BJ (cell line): ENCODE measurements around the gene RNU6-1. TPM values are rescaled to one million over a fixed set of nuclear protein-coding genes. Genes with fewer than 3 reads are reported as not detected.

Experiments used
- CTCF ChIA-PET: fragments of 350-600 bp; formaldehyde crosslinking; extraction: SDS; loops from one replicate; lab custom pipeline; 2021; ENCODE audit warnings: antibody characterized with exemption, inconsistent platforms; lab: Yijun Ruan, JAX
- POLR2A ChIA-PET: fragments of 300-600 bp; sonication (Branson Sonifier 250); formaldehyde crosslinking; extraction: SDS; loops from one replicate; lab custom pipeline; 2021; ENCODE audit warnings: antibody characterized with exemption; lab: Charles Lee
- DNase-seq: peaks from one replicate; pipeline ENCODE4 v3.0.0-alpha.2; 2011; ENCODE audit warnings: low read depth
- H3K27me3 ChIP-seq: 2 replicates; pipeline ENCODE4 v1.6.0; 2011; ENCODE audit warnings: low read length; ENCODE audit not compliant: control insufficient read depth, insufficient read depth
- H3K36me3 ChIP-seq: 2 replicates; pipeline ENCODE4 v1.5.1; 2011; ENCODE audit warnings: low read length; ENCODE audit not compliant: control insufficient read depth, insufficient read depth
- H3K4me3 ChIP-seq: 2 replicates; pipeline ENCODE4 v1.5.1; 2011; ENCODE audit warnings: low read depth, mild to moderate bottlenecking, control low read depth, low read length
- CTCF ChIP-seq: IDR thresholded peaks from 2 replicates; pipeline ENCODE4 v1.5.1; 2011; ENCODE audit warnings: low read depth, mild to moderate bottlenecking, control low read depth, inconsistent platforms, low read length, moderate library complexity; ENCODE audit not compliant: insufficient read depth
- polyA plus RNA-seq: library from polyadenylated mRNA; depleted of rRNA; stranded (reverse); fragments of >200 nt; gene quantifications from 2 replicates; pipeline ENCODE4 v1.2.3, GENCODE V29; 2011

RNU6-1 gene
- polyA plus RNA-seq, 1 experiment = not detected

- CTCF ChIA-PET = interaction anchor here (0.9 to 1.7 kb wide), 4 partner anchors 14 to 874 kb away, joined by 3 to 7 read pairs (median 4); no protein-coding TSS in a partner anchor
- H3K4me3 ChIP-seq = no peak overlapping the region
- POLR2A ChIA-PET = no interaction called here
- no peak for DNase-seq
- H3K27me3 ChIP-seq = peaks cover 69% of the 10 kb centered on the region
- no peak for TF ChIP-seq CTCF
- no peaks in the 10 kb centered on the region for H3K36me3 ChIP-seq
Measured at GRCh38 chr15:67820992-67821783, 18.7 kb downstream of the RNU6-1 start.

GRCh38 chr15:67820122-67820991, 19.5 kb downstream of the RNU6-1 start:
- no peaks in the 10 kb centered on the region for H3K36me3 ChIP-seq
- no peak for TF ChIP-seq CTCF
- ChIA-PET CTCF (interaction anchor here (0.9 to 1.7 kb wide), 4 partner anchors 15 to 873 kb away, joined by 3 to 7 read pairs (median 4); no protein-coding TSS in a partner anchor), POLR2A (no interaction called here)
- H3K27me3 ChIP-seq = peaks cover 62% of the 10 kb centered on the region
- DNase-seq = no peak
- no peak overlapping the region for H3K4me3 ChIP-seq

GRCh38 chr15:67819636-67820035, 20.2 kb downstream of the RNU6-1 start:
- Histone ChIP-seq H3K27me3 (peaks cover 60% of the 10 kb centered on the region), H3K36me3 (no peaks in the 10 kb centered on the region), H3K4me3 (no peak overlapping the region)
- CTCF ChIA-PET = interaction anchor here (1.7 kb wide), 1 partner anchor 362 kb away, joined by 4 read pairs; no protein-coding TSS in a partner anchor
- POLR2A ChIA-PET = no interaction called here
- no peak for TF ChIP-seq CTCF
- DNase-seq = no peak

GRCh38 chr15:67818464-67818863, 21.4 kb downstream of the RNU6-1 start:
- Histone ChIP-seq H3K4me3 (no peak overlapping the region), H3K36me3 (no peaks in the 10 kb centered on the region), H3K27me3 (peaks cover 49% of the 10 kb centered on the region)
- CTCF ChIA-PET = interaction anchor here (0.8 to 1.3 kb wide), 2 partner anchors 14 to 361 kb away, joined by 3 to 4 read pairs; no protein-coding TSS in a partner anchor
- no peak for TF ChIP-seq CTCF
- POLR2A ChIA-PET = no interaction called here
- DNase-seq = no peak

GRCh38 chr15:67816668-67817067, 23.2 kb downstream of the RNU6-1 start:
- no peak for TF ChIP-seq CTCF
- DNase-seq = no peak
- Histone ChIP-seq H3K27me3 (peaks cover 38% of the 10 kb centered on the region), H3K4me3 (no peak overlapping the region), H3K36me3 (no peaks in the 10 kb centered on the region)
- ChIA-PET POLR2A (no interaction called here), CTCF (interaction anchor here (1.3 kb wide), 1 partner anchor 12 kb away, joined by 3 read pairs; no protein-coding TSS in a partner anchor)
